ENCODE data around the gene ST7. TPM values are rescaled to one million over a fixed set of nuclear protein-coding genes. Genes with fewer than 3 reads are reported as not detected.
"Not testable (repeated sequence)": the region's sequence is repeated elsewhere in the genome, so short reads cannot be mapped to it uniquely, and the experiment has no call there.

The ST7 gene
- polyA plus RNA-seq, 1 donor (not counting 4 experiments of a cell fraction or from before 2014, with no cell fraction given) = 16.9 TPM

GRCh38 chr7:117243390-117243789 lies 290.1 kb downstream of the ST7 start:
- H4K20me1 ChIP-seq (ENCODE audit: control insufficient read depth, extremely low read depth, insufficient read depth, low read length) = no peaks in the 10 kb centered on the region
- H2AFZ ChIP-seq (ENCODE audit: control insufficient read depth, low read length) = no peak overlapping the region
- H3K9me1 ChIP-seq (ENCODE audit: control insufficient read depth, extremely low read depth, insufficient read depth, low read length) = no peaks in the 10 kb centered on the region
- H3K4me2 ChIP-seq (ENCODE audit: control insufficient read depth, extremely low read depth, insufficient read depth, low read depth, low read length) = no peak overlapping the region
- H3K36me3 ChIP-seq (ENCODE audit: control insufficient read depth in 2 of 2, extremely low read depth in 1 of 2, insufficient read depth in 2 of 2, low read length in 2 of 2) = no peaks in the 10 kb centered on the region
- no peak overlapping the region for H3K4me3 ChIP-seq (ENCODE audit: control insufficient read depth in 2 of 3, extremely low read depth in 1 of 3, insufficient read depth in 2 of 3, low read depth in 1 of 3, low read length in 3 of 3)
- peaks cover 5% of the 10 kb centered on the region for H3K27me3 ChIP-seq (ENCODE audit: control insufficient read depth, extremely low read depth, insufficient read depth, low read length)
- no peaks in the 10 kb centered on the region for H3K9me3 ChIP-seq (ENCODE audit: control insufficient read depth, low read depth, low read length)
- no peak for DNase-seq (ENCODE audit: low read depth, low spot score)
- no peaks in the 10 kb centered on the region for H3K4me1 ChIP-seq (ENCODE audit: control insufficient read depth, extremely low read depth, insufficient read depth, low read length)
- FAIRE-seq = no peak
- dilution Hi-C loops (cut with MboI; ENCODE audit: extremely low pct_ligation_motif_present, low sequenced_read_pairs) = no loop called here
- H3K27ac ChIP-seq (ENCODE audit: control insufficient read depth, insufficient read depth, low read length) = no peak overlapping the region
- TF ChIP-seq CTCF (optimal IDR thresholded peaks at IDR 0.05 in 1 of 3, IDR thresholded peaks at IDR 0.05 in 1 of 3, conservative IDR thresholded peaks at IDR 0.05 in 1 of 3; ENCODE audit: extremely low read depth in 1 of 3, insufficient read depth in 2 of 3, low read length in 3 of 3) (no peak), EZH2 (IDR thresholded peaks at IDR 0.05; ENCODE audit: low read length) (no peak)
- H3K9ac ChIP-seq (ENCODE audit: control insufficient read depth, extremely low read depth, insufficient read depth, low read length) = no peak overlapping the region
- no peaks in the 10 kb centered on the region for H3K79me2 ChIP-seq (ENCODE audit: control insufficient read depth, insufficient read depth, low read length)

- H3K79me2 ChIP-seq (ENCODE audit: control insufficient read depth, insufficient read depth, low read length); H2AFZ ChIP-seq (ENCODE audit: control insufficient read depth, low read length); dilution Hi-C loops (cut with MboI; ENCODE audit: extremely low pct_ligation_motif_present, low sequenced_read_pairs); H3K4me2 ChIP-seq (ENCODE audit: control insufficient read depth, extremely low read depth, insufficient read depth, low read depth, low read length); DNase-seq (ENCODE audit: low read depth, low spot score); H3K9me1 ChIP-seq (ENCODE audit: control insufficient read depth, extremely low read depth, insufficient read depth, low read length); H3K9me3 ChIP-seq (ENCODE audit: control insufficient read depth, low read depth, low read length); H3K9ac ChIP-seq (ENCODE audit: control insufficient read depth, extremely low read depth, insufficient read depth, low read length); H3K36me3 ChIP-seq (ENCODE audit: control insufficient read depth in 2 of 2, extremely low read depth in 1 of 2, insufficient read depth in 2 of 2, low read length in 2 of 2); H3K27ac ChIP-seq (ENCODE audit: control insufficient read depth, insufficient read depth, low read length); H3K4me3 ChIP-seq (ENCODE audit: control insufficient read depth in 2 of 3, extremely low read depth in 1 of 3, insufficient read depth in 2 of 3, low read depth in 1 of 3, low read length in 3 of 3); H3K4me1 ChIP-seq (ENCODE audit: control insufficient read depth, extremely low read depth, insufficient read depth, low read length); H4K20me1 ChIP-seq (ENCODE audit: control insufficient read depth, extremely low read depth, insufficient read depth, low read length); FAIRE-seq; H3K27me3 ChIP-seq (ENCODE audit: control insufficient read depth, extremely low read depth, insufficient read depth, low read length): not testable (repeated sequence)
These were observed 292.4 kb downstream of the ST7 start for GRCh38 chr7:117245703-117246102.

- dilution Hi-C loops (cut with MboI; ENCODE audit: extremely low pct_ligation_motif_present, low sequenced_read_pairs) = no loop called here
- Histone ChIP-seq H3K9me3 (ENCODE audit: control insufficient read depth, low read depth, low read length) (no peaks in the 10 kb centered on the region), H3K4me1 (ENCODE audit: control insufficient read depth, extremely low read depth, insufficient read depth, low read length) (no peaks in the 10 kb centered on the region), H4K20me1 (ENCODE audit: control insufficient read depth, extremely low read depth, insufficient read depth, low read length) (no peaks in the 10 kb centered on the region), H3K4me2 (ENCODE audit: control insufficient read depth, extremely low read depth, insufficient read depth, low read depth, low read length) (no peak overlapping the region), H3K36me3 (ENCODE audit: control insufficient read depth in 2 of 2, extremely low read depth in 1 of 2, insufficient read depth in 2 of 2, low read length in 2 of 2) (no peaks in the 10 kb centered on the region), H3K79me2 (ENCODE audit: control insufficient read depth, insufficient read depth, low read length) (no peaks in the 10 kb centered on the region), H3K27me3 (ENCODE audit: control insufficient read depth, extremely low read depth, insufficient read depth, low read length) (no peaks in the 10 kb centered on the region), H3K27ac (ENCODE audit: control insufficient read depth, insufficient read depth, low read length) (no peak overlapping the region), H2AFZ (ENCODE audit: control insufficient read depth, low read length) (no peak overlapping the region), H3K9me1 (ENCODE audit: control insufficient read depth, extremely low read depth, insufficient read depth, low read length) (no peaks in the 10 kb centered on the region), H3K4me3 (ENCODE audit: control insufficient read depth in 2 of 3, extremely low read depth in 1 of 3, insufficient read depth in 2 of 3, low read depth in 1 of 3, low read length in 3 of 3) (no peak overlapping the region), H3K9ac (ENCODE audit: control insufficient read depth, extremely low read depth, insufficient read depth, low read length) (no peak overlapping the region)
- TF ChIP-seq CTCF (optimal IDR thresholded peaks at IDR 0.05 in 1 of 3, IDR thresholded peaks at IDR 0.05 in 1 of 3, conservative IDR thresholded peaks at IDR 0.05 in 1 of 3; ENCODE audit: extremely low read depth in 1 of 3, insufficient read depth in 2 of 3, low read length in 3 of 3) (no peak), EZH2 (IDR thresholded peaks at IDR 0.05; ENCODE audit: low read length) (no peak)
- FAIRE-seq = no peak
- DNase-seq (ENCODE audit: low read depth, low spot score) = no peak
These were observed 294.5 kb downstream of the ST7 start for GRCh38 chr7:117247809-117248208.
